Activated naive CD4-positive, alpha-beta T cell treated with anti-CD3 and anti-CD28 coated beads, Interleukin-2, amount 10 ng/mL, durations not matched to agents 7 days and 5 days (primary cell): Measurements from ENCODE around the gene PPP2R3C.
"Not testable (repeated sequence)": the region's sequence is repeated elsewhere in the genome, so short reads cannot be mapped to it uniquely, and the experiment has no call there.

Source experiments
- CTCF ChIA-PET: fragments of 350-600 bp; sonication (Branson Sonifier 250); formaldehyde crosslinking; loops from one replicate; lab custom pipeline; 2021; ENCODE audit warnings: antibody characterized with exemption; lab: Charles Lee
- DNase-seq: peaks from one replicate; pipeline ENCODE4 v3.0.0-alpha.2; 2020
- H3K27ac Mint-ChIP-seq: one replicate; pipeline ENCODE4 v1.8.0; 2021; ENCODE audit warnings: mild to moderate bottlenecking, moderate library complexity, mixed read lengths
- H3K27me3 Mint-ChIP-seq: one replicate; pipeline ENCODE4 v1.8.0; 2021; ENCODE audit warnings: mild to moderate bottlenecking, mixed read lengths
- H3K36me3 Mint-ChIP-seq: one replicate; pipeline ENCODE4 v1.8.0; 2021; ENCODE audit warnings: mixed read lengths
- H3K4me1 Mint-ChIP-seq: one replicate; pipeline ENCODE4 v1.8.0; 2021; ENCODE audit warnings: mixed read lengths
- H3K4me3 Mint-ChIP-seq: one replicate; pipeline ENCODE4 v1.8.0; 2021; ENCODE audit warnings: mild to moderate bottlenecking, moderate library complexity, mixed read lengths
- H3K9me3 Mint-ChIP-seq: one replicate; pipeline ENCODE4 v1.8.0; 2021; ENCODE audit warnings: mixed read lengths

The PPP2R3C gene

DNA sequence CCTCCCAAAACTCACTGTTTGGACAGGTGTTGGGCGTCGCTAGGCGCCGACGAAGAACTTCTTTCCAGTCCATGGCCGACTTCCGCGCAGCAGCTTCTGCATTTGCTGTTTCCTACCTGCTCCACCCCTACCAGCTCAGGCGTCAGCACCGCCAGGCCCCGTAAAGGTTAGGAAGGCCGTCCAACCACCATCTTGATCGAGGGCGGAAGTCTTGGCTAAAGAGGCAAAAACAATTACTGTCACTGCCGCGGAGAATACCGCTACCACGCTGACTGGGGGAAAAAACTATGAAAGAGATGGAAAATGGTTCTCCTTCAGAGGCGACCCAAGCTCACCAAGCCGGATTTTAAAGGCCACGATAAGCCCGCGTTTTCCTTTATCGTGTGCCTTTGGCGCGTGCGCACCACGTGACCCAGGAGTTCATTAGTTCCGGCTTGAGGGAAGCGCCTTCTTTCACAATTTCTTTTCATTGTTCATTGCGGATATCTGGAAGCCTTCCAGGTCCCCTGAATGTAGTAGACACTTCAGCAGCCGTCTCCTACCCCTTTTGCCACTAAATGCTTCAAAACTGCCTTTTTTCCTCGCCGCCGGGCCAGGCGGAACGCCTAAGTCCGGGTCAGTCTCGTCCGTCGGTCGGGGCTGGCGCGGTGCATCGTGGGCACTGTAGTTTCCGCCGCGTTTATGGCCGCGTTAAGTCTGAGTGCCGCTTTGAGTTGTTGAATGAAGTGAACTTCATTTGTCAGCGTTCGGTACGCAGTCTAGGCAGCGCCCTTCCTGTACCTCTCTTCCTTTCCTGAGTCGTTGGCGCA is at the start of gene PPP2R3C, which contains the start of gene PRORP:
Gene PPP2R3C, minus strand, starts transcription at position 104 of the 809 bp plus-strand sequence. Its CDS starts 31 bp downstream, at position 73.
Gene PRORP, plus strand, starts transcription at position 666 of the 809 bp plus-strand sequence. CDS start 694 bp downstream, outside the sequence.
- H3K4me3 Mint-ChIP-seq = peak within 1 kb of the TSS; percentile 98
- H3K27ac Mint-ChIP-seq = peak within 1 kb of the TSS; percentile 100
- peak; percentile 95 for DNase-seq
- peaks cover 31% of the 10 kb centered on the region for H3K36me3 Mint-ChIP-seq
- H3K9me3 Mint-ChIP-seq = no peaks in the 10 kb centered on the region
- no peaks in the 10 kb centered on the region for H3K27me3 Mint-ChIP-seq
- peaks cover 63% of the 10 kb centered on the region for H3K4me1 Mint-ChIP-seq
- CTCF ChIA-PET = interaction anchor here (1.1 kb wide), 1 partner anchor 170 kb away, joined by 3 read pairs; the partner anchor contains the start of gene PSMA6

DNA sequence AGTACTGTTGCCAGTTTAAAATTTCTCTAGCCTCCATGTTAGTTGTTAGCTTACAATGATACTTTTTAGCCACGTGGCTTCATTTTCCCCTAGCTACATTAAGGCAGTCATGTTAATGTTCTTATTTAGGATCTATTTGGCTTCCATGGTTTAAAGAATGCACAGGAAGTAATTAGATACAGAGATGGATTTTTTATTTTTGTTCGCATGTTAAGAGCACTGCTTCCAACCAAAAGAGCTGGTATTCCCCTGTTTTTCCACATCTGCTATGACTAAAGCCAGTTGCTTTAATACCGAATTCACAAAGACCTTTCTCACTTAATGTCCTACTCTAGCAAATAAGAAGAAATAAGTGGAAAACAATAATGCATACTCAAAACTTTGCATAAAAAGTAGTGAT is 45.7 kb upstream of the PPP2R3C start:
- Mint-ChIP-seq H3K4me1 (no peaks in the 10 kb centered on the region), H3K4me3 (no peak overlapping the region), H3K27ac (no peak overlapping the region), H3K9me3 (no peaks in the 10 kb centered on the region), H3K36me3 (peaks cover 42% of the 10 kb centered on the region), H3K27me3 (no peaks in the 10 kb centered on the region)
- no peak for DNase-seq
- CTCF ChIA-PET = interaction anchor here (0.9 kb wide), 1 partner anchor 47 kb away, joined by 3 read pairs; no protein-coding TSS in a partner anchor

DNA sequence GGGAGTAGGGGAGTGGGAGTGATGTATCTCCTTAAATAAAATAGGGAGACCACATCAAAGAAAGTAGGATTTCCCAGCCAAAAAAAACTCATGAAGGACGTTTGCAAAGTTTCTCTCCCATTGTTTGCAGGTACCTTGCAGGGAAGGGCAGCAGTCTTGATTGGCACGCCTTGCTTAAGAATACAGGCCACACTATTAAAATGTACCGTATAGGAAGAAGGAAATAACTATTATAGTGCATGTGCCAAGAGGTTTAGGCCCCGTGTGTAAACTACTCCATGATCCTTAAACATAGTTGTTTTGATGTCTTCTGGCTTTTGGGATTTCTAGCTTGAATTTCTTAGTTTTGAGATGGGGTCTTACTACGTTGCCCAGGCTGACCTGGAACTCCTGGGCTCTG is 43.1 kb upstream of the PPP2R3C start:
- no peak overlapping the region for H3K4me3 Mint-ChIP-seq
- H3K36me3 Mint-ChIP-seq = peaks cover 55% of the 10 kb centered on the region
- peaks cover 14% of the 10 kb centered on the region for H3K4me1 Mint-ChIP-seq
- no peak for DNase-seq
- no peaks in the 10 kb centered on the region for H3K9me3 Mint-ChIP-seq
- no peaks in the 10 kb centered on the region for H3K27me3 Mint-ChIP-seq
- H3K27ac Mint-ChIP-seq = no peak overlapping the region
- CTCF ChIA-PET = interaction anchor here (0.7 kb wide), 1 partner anchor 66 kb away, joined by 3 read pairs; no protein-coding TSS in a partner anchor

DNA sequence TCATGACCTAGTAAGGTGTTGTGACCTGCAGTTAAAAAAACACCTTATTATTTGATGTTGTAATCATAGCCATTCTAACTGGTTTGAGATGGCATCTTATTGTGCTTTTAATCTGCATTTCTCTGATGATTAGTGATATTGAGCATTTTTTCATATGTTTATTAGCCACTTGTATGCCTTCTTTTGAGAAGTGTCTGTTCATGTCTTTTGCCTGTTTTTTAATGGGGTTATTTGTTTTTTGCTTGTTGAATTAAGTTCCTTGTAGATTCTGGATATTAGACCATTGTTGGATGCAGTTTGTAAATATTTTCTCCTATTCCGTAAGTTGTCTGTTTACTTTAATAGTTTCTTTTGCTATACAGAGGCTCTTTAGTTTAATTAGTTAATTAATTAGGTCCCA is 41.6 kb upstream of the PPP2R3C start:
- no peak for DNase-seq
- CTCF ChIA-PET = no interaction called here
- H3K27ac Mint-ChIP-seq = no peak overlapping the region
- H3K4me3 Mint-ChIP-seq = no peak overlapping the region
- no peaks in the 10 kb centered on the region for H3K27me3 Mint-ChIP-seq
- peaks cover 15% of the 10 kb centered on the region for H3K4me1 Mint-ChIP-seq
- no peaks in the 10 kb centered on the region for H3K9me3 Mint-ChIP-seq
- peaks cover 58% of the 10 kb centered on the region for H3K36me3 Mint-ChIP-seq

DNA sequence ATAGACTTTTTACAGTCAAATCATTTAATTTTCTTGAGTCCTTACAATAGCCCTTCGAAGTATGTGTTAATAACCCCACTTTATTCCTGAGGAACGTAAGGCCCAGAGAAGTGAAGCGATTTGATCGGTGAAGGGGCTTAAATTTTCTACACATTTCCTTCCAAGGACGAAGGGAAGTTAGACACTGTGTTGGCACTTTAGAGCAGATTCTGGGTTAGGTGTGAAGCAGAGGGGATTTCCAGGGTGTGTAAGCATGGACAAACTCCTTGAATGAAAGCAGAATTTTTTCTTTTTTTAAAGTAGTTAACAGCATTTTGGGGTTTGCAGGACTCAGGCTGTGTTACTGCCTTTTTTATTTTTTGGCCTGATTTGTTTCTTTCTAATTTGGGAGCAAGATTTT is 39.4 kb upstream of the PPP2R3C start:
- Mint-ChIP-seq H3K4me1 (peaks cover 20% of the 10 kb centered on the region), H3K27ac (no peak overlapping the region), H3K27me3 (no peaks in the 10 kb centered on the region), H3K9me3 (no peaks in the 10 kb centered on the region), H3K4me3 (no peak overlapping the region), H3K36me3 (peaks cover 48% of the 10 kb centered on the region)
- CTCF ChIA-PET = no interaction called here
- no peak for DNase-seq

DNA sequence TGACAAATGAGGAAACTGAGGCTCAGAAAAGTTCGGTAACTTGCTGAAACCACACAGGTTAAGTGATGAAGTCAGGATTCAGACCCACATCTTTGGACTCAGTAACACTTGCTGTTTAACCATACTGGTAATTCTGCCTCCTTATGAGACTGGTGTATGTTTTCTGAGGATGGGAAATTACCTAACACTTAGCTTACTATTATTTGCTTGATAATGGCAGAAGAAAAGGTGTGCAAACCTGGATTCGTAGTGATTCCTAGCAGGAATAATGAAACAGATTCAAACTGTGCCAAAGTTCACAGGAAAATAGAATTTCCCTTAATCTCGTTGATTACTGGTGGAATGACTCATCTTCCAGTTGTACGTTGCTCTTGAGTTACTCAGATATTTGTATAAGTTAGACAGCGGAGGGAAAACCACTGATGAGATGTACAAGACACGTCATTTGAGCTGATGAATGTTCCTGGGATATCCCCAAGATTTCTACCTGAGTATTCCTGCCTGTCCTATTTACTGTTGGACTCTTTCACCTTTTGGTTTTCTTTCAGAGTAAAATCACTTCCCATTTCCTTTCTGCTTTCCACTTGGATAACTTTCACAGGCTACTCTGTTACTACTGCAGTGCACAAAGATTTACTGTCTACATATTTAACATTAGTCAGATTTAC is 38.1 kb upstream of the PPP2R3C start:
- peaks cover 29% of the 10 kb centered on the region for H3K4me1 Mint-ChIP-seq
- H3K4me3 Mint-ChIP-seq = no peak overlapping the region
- no peaks in the 10 kb centered on the region for H3K9me3 Mint-ChIP-seq
- no peaks in the 10 kb centered on the region for H3K27me3 Mint-ChIP-seq
- CTCF ChIA-PET = interaction anchor here (1.0 kb wide), 1 partner anchor 20 kb away, joined by 3 read pairs; no protein-coding TSS in a partner anchor
- DNase-seq = no peak
- peaks cover 46% of the 10 kb centered on the region for H3K36me3 Mint-ChIP-seq
- no peak overlapping the region for H3K27ac Mint-ChIP-seq

DNA sequence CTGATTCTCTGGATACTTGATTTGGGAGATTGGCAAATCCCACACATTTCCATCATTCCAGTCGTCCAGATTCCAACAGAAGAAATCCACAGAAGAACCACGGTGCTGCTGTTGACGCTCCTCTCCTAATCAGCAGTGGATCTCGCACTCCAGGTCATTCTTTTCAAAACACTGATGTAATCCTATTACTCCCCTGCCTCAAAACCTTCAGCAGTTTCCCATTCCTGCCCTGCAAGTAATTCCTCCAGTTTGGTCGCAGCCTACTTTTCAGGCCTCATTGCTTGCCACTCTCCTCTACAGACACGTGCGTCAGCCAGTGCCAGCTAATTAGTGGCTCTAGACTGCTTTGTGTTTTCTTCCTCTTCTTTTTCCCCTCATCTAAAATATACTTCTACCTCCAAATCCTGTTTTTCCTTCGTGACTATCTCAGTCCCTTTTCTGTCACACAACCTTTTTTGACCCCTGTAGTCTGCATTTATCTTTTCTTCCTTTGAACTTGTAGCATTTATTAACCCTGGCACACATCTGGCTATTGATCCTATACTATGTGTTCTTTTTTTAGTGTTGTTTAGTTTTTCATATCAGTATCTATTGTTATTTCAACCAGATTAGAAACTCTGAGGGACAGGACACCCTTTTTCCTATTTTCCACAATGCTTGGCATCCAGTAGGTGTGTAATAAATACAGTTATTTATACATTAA is 37.3 kb upstream of the PPP2R3C start:
- H3K9me3 Mint-ChIP-seq = no peaks in the 10 kb centered on the region
- no peak overlapping the region for H3K4me3 Mint-ChIP-seq
- H3K4me1 Mint-ChIP-seq = peaks cover 32% of the 10 kb centered on the region
- H3K36me3 Mint-ChIP-seq = peaks cover 42% of the 10 kb centered on the region
- H3K27me3 Mint-ChIP-seq = no peaks in the 10 kb centered on the region
- H3K27ac Mint-ChIP-seq = no peak overlapping the region
- DNase-seq = no peak
- CTCF ChIA-PET = no interaction called here

DNA sequence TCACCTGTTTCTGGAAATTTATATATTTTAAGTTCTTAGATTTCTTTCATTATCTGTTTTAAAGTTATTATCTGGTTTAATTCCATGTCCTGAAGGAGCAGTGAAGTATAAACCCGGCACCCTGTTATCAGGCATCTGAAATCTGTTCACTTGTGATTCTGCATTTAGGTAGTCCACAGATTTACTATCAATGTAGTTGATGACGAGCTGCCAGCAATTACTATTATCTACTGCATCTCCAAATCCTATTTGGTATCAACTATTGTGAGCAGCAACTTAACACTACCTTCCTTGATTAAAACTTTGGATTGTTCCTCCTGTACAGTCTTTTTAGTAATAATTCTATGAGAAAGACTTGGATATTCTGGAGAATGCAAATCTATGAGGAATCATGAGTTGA is 36.7 kb upstream of the PPP2R3C start:
- H3K27ac Mint-ChIP-seq = no peak overlapping the region

DNA sequence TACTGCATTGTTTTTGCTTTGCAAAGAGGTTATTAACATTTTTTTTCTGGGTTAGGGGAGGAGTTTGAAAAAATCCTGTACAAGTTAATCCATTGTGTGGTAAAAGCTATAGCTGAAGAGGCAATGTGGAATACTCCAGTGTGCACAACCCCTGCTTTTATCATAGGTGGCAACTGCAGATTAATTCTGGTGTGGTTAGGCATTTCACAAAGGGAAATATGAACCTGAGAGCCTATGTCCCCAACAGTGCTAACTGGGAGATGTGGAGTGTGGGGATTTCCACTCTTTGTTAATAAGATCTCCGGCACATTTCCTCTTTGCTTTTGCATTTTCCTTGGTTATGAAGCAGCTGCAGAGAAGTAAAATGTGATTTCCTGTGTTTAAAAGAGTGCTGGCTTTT is 34.2 kb upstream of the PPP2R3C start:
- CTCF ChIA-PET = interaction anchor here (0.6 kb wide), 1 partner anchor 167 kb away, joined by 3 read pairs; no protein-coding TSS in a partner anchor
- H3K36me3 Mint-ChIP-seq = peaks cover 39% of the 10 kb centered on the region
- peaks cover 27% of the 10 kb centered on the region for H3K4me1 Mint-ChIP-seq
- H3K27me3 Mint-ChIP-seq = no peaks in the 10 kb centered on the region
- no peak for DNase-seq
- H3K9me3 Mint-ChIP-seq = no peaks in the 10 kb centered on the region
- no peak overlapping the region for H3K4me3 Mint-ChIP-seq
- peak overlapping the region; percentile 20 for H3K27ac Mint-ChIP-seq

More for the DNA sequence above, 36.7 kb upstream of the PPP2R3C start:
- Mint-ChIP-seq H3K27me3 (no peaks in the 10 kb centered on the region), H3K36me3 (peaks cover 40% of the 10 kb centered on the region), H3K4me3 (no peak overlapping the region), H3K4me1 (peaks cover 34% of the 10 kb centered on the region), H3K9me3 (no peaks in the 10 kb centered on the region)
- CTCF ChIA-PET = no interaction called here
- DNase-seq = no peak

DNA sequence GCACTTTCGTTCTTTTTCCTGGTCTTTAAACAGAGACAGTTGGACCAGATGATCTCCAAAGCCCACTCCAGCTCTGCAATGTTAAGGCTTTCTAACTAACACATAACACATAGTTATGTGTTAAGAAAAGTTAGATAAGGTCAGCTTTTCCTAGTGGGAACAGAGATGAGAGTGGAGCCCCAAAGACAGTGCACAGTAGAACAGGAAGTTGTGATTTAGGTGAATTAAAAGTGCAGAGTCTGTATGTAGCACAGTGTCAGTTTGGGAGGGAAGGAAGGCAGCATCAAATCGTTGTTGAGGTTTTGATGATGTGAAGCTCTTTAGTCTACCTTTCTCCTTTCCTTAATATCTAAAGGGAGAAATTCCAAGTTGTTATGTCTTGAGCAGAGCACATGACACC is 32.2 kb upstream of the PPP2R3C start:
- peaks cover 19% of the 10 kb centered on the region for H3K4me1 Mint-ChIP-seq
- H3K9me3 Mint-ChIP-seq = no peaks in the 10 kb centered on the region
- no peak for DNase-seq
- no peak overlapping the region for H3K27ac Mint-ChIP-seq
- CTCF ChIA-PET = no interaction called here
- H3K36me3 Mint-ChIP-seq = peaks cover 33% of the 10 kb centered on the region
- H3K27me3 Mint-ChIP-seq = no peaks in the 10 kb centered on the region
- H3K4me3 Mint-ChIP-seq = no peak overlapping the region

DNA sequence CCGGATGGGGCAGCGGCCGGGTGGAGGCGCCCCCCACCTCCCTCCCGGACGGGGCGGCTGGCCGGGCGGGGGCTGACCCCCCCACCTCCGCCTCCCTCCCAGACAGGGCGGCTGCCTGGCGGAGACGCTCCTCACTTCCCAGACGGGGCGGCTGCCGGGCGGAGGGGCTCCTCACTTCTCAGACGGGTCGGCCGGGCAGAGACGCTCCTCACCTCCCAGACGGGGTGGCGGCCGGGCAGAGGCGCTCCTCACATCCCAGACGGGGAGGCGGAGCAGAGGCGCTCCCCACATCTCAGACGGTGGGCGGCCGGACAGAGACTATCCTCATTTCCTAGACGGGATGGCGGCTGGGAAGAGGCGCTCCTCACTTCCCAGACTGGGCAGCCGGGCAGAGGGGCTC is 30.7 kb upstream of the PPP2R3C start:
- H3K36me3 Mint-ChIP-seq = peaks cover 35% of the 10 kb centered on the region
- H3K9me3 Mint-ChIP-seq, H3K27me3 Mint-ChIP-seq, CTCF ChIA-PET, DNase-seq, H3K4me3 Mint-ChIP-seq, H3K27ac Mint-ChIP-seq: not testable (repeated sequence)
- H3K4me1 Mint-ChIP-seq = peaks cover 19% of the 10 kb centered on the region

DNA sequence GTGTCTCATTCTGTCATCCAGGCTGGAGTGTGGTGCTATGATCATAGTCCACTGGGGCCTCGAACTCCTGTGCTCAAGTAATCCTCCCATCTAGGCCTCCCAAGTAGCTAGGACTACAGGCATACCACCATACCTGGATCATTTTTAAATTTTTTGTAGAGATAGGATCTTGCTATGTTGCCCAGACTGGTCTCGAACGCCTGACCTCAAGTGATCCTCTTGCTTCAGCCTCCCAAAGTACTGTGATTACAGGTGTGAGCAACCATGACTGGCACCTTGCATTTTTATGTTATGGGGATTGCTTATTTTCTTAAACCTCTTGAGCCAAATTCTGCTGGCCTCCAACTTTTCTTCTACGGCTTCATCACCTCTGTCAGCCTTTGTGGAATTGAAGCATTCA is 27.4 kb upstream of the PPP2R3C start:
- Mint-ChIP-seq H3K9me3 (no peaks in the 10 kb centered on the region), H3K27ac (no peak overlapping the region), H3K4me3 (no peak overlapping the region), H3K27me3 (no peaks in the 10 kb centered on the region), H3K36me3 (peaks cover 33% of the 10 kb centered on the region), H3K4me1 (peaks cover 4% of the 10 kb centered on the region)
- CTCF ChIA-PET = interaction anchor here (0.6 to 1.1 kb wide), 2 partner anchors 66 to 323 kb away, joined by 3 read pairs; no protein-coding TSS in a partner anchor
- DNase-seq = no peak

DNA sequence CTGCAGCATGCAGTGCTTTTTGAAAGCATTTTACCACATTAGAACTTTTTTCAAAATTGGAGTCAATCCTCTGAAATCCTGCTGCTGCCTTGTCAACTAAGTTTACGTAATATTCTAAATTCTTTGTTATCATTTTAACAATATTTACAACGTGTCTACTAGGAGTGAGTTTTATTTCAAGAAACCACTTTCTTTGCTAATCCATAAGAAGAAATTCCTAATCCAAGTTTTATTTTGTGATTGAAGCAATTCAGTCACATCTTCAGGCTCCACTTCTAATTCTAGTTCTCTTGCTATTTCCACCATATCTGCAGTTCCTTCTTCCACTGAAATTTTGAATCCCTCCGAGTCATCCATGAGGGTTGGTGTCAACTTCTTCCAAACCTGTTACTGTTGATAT is 25.9 kb upstream of the PPP2R3C start:
- Mint-ChIP-seq H3K27me3 (no peaks in the 10 kb centered on the region), H3K4me3 (no peak overlapping the region), H3K9me3 (no peaks in the 10 kb centered on the region), H3K4me1 (no peaks in the 10 kb centered on the region), H3K36me3 (peaks cover 29% of the 10 kb centered on the region), H3K27ac (no peak overlapping the region)
- DNase-seq = no peak
- CTCF ChIA-PET = no interaction called here

DNA sequence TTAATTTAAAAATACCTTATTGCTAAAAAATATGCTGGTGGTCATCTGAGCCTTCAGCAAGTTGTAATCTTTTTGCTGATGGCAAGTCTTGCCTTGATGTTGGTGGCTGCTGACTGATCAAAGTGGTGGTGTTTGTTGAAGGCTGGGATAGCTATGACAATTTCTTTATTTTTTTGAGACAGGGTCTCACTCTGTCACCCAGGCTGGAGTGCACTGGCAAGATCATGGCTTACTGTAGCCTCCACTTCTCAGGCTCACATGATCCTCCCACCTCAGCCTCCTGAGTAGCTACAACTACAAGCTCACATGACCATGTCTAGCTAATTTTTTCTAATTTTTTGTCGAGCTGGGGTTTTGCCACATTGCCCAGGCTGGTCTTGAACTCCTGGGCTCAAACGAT is 25.4 kb upstream of the PPP2R3C start:
- Mint-ChIP-seq H3K27ac (no peak overlapping the region), H3K9me3 (no peaks in the 10 kb centered on the region), H3K4me1 (no peaks in the 10 kb centered on the region), H3K27me3 (no peaks in the 10 kb centered on the region), H3K36me3 (peaks cover 29% of the 10 kb centered on the region), H3K4me3 (no peak overlapping the region)
- no peak for DNase-seq
- CTCF ChIA-PET = no interaction called here
